Heart left ventricle (tissue), 13 donors: ENCODE data around the gene ZNF12.

Experiments
- POLR2A ChIP-seq, 2 donors: fragments of 450-650 bp; IDR thresholded peaks; one replicate each; pipeline ENCODE4 v1.6.1; 2017; ENCODE audit warnings: antibody characterized with exemption in 2 of 2, mild to moderate bottlenecking in 2 of 2, moderate library complexity in 2 of 2
- TF ChIP-seq, protein P1 (sequence below), 12 donors: fragments of 200-600 bp; sonication (generic) in 4 of 12; IDR thresholded peaks; one replicate each; pipeline versions ENCODE4 v1.5.0 to v1.8.0; 2018 to 2022; ENCODE audit warnings: antibody characterized with exemption in 12 of 12, mild to moderate bottlenecking in 5 of 12
- donor health status: ischemic (EF 13 %, LVEDD 7.1; RV severe dilation, severe dysfunction).
- donor health status: DM: no; HTN: yes; CAD: no.
- donor health status: DM: no; HTN: no; CAD: no.
- donor health status: ischemic (EF 25% LVEDD 6.9; RV normal size, moderate dysfunction).
- donor health status: ischemic (EF 25% LVEDD 5.7; RV mildly dilated, moderate dysfunction).
- donor health status: ischemic (EF 35%, LVEDD 5.7; RV mildly dilated, moderate dysfunction).
- donor health status: nonischemic (EF 11% LVEDD 7.7; RV severe dilation, severe dysfunction).
- donor health status: DM: yes; HTN: yes; CAD: no.
- donor health status: PGD.
- donor health status: ischemic (EF 29% LVEDD 5.4; RV normal size, mild dysfunction).
- donor health status: nonischemic (EF 23%, LVEDD 6.1; RV moderate dilation, normal function).

DNA sequence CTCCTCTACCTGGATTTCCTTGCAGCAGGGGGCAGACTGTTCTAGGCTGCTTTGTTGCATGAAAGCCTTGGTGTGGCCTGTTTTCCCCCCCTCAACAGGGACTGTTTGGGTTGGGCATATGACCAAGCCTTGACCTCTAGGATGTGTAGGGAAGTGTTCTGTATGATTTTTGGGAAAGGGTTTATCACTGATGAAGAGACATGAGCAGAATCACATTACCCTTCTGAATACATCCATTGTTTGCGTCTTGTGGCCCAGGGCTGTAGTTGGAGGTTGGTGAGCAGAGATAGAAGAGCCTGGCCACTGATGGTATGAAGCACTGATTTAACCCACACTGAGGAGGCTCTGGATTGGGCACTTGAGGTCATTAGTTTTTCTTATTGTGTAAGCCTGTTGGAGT lies 26.6 kb downstream of the ZNF12 start:
- TF ChIP-seq, protein P1, sequence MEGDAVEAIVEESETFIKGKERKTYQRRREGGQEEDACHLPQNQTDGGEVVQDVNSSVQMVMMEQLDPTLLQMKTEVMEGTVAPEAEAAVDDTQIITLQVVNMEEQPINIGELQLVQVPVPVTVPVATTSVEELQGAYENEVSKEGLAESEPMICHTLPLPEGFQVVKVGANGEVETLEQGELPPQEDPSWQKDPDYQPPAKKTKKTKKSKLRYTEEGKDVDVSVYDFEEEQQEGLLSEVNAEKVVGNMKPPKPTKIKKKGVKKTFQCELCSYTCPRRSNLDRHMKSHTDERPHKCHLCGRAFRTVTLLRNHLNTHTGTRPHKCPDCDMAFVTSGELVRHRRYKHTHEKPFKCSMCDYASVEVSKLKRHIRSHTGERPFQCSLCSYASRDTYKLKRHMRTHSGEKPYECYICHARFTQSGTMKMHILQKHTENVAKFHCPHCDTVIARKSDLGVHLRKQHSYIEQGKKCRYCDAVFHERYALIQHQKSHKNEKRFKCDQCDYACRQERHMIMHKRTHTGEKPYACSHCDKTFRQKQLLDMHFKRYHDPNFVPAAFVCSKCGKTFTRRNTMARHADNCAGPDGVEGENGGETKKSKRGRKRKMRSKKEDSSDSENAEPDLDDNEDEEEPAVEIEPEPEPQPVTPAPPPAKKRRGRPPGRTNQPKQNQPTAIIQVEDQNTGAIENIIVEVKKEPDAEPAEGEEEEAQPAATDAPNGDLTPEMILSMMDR (IDR thresholded peaks at IDR 0.05), result no peak
- TF ChIP-seq POLR2A (IDR thresholded peaks at IDR 0.05), result no peak
